Smooth muscle cell of the coronary artery (primary cell): ENCODE measurements around the gene SLC66A3. TPM values are rescaled to one million over a fixed set of nuclear protein-coding genes. Genes with fewer than 3 reads are reported as not detected.

Experiments used
- total RNA-seq: library from RNA; depleted of rRNA; stranded (reverse); fragments of >200 nt; gene quantifications from 2 replicates; pipeline ENCODE4 v1.2.3, GENCODE V29; 2014; ENCODE audit warnings: low replicate concordance

Gene SLC66A3
- total RNA-seq = 26.4 and 95.5 TPM in 2 replicates

DNA sequence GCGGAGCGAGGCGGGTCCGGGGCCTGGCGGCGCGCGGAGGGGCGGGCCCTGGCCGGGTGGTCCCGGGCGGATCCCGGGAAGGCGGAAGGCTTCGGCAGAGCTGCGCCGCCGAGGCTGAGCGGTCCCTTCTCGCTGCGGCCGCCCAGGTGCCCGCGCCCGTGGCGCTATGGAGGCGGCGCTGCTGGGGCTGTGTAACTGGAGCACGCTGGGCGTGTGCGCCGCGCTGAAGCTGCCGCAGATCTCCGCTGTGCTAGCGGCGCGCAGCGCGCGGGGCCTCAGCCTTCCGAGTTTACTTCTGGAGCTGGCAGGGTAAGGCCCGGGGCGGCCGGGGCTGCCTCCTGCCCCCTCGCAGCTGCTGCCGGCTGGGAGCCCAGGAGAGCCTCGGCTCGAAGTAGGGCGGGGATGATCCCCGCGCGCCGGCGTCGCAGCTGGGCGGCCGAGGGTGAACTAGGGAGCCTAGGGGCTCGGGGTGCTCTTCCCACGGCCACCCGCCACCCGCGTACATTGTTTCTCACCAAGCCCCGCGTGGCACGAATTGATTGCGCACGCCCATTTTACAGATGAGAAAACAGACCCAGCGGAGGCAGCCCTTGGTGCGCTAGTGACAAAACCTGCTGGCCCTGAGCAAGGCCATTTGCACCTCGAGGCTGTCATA, at the start of gene SLC66A3:
TSS of gene SLC66A3 (plus strand) at position 87 of the 655 bp plus-strand sequence. CDS start at position 167, 80 bp downstream.

Other genes with a start within 250 kb of the SLC66A3 start
- gene KCNF1, start 243.5 kb upstream of the SLC66A3 start, total RNA-seq = not detected in 2 replicates
- gene ROCK2, start 189.2 kb downstream of the SLC66A3 start, total RNA-seq = 25.8 and 31.8 TPM in 2 replicates